DND-41 (cell line): ENCODE data around the gene SLC35C1.
A peak's percentile ranks its signal among the peaks of the same experiment; 100 is the strongest.

ENCODE experiments used
- ATAC-seq: fragments of 200-7000 bp; cut with Tn5 transposase; 3 replicates; pipeline ENCODE4 v1.9.1; 2021; ENCODE audit warnings: low read depth; ENCODE audit not compliant: insufficient read depth
- DNase-seq: peaks from one replicate; pipeline ENCODE4 v3.0.0-alpha.2; 2020
- H2AFZ ChIP-seq: 2 replicates; pipeline ENCODE4 v1.6.0; 2012; ENCODE audit warnings: low read depth, low read length
- H3K27ac ChIP-seq: 2 replicates; pipeline ENCODE4 v1.5.1; 2012; ENCODE audit warnings: low read length, inconsistent platforms
- H3K27me3 ChIP-seq: fragments of 200-600 bp; sonication (generic); 2 replicates; pipeline ENCODE4 v1.6.0; 2012; ENCODE audit warnings: low read length, mild to moderate bottlenecking, inconsistent platforms; ENCODE audit not compliant: insufficient read depth, poor library complexity
- H3K36me3 ChIP-seq: 2 replicates; pipeline ENCODE4 v1.5.1; 2012; ENCODE audit warnings: low read length, inconsistent platforms; ENCODE audit not compliant: insufficient read depth
- H3K4me1 ChIP-seq: 2 replicates; pipeline ENCODE4 v1.5.1; 2012; ENCODE audit warnings: mild to moderate bottlenecking, low read length; ENCODE audit not compliant: insufficient read depth
- H3K4me2 ChIP-seq: 2 replicates; pipeline ENCODE4 v1.6.0; 2012; ENCODE audit warnings: mild to moderate bottlenecking, moderate library complexity, low read length, inconsistent platforms; ENCODE audit not compliant: insufficient read depth
- H3K4me3 ChIP-seq, 2 experiments: fragments of 200-600 bp in 1 of 2; shearing (Covaris generic) in 1 of 2; 2 replicates each; pipeline ENCODE4 v1.5.1; 2012 to 2016; ENCODE audit warnings: inconsistent platforms in 2 of 2, low read length in 2 of 2, mild to moderate bottlenecking in 2 of 2, low read depth in 1 of 2, moderate library complexity in 1 of 2
- H3K79me2 ChIP-seq: 2 replicates; pipeline ENCODE4 v1.6.0; 2012; ENCODE audit warnings: low read length, inconsistent platforms; ENCODE audit not compliant: insufficient read depth
- H3K9ac ChIP-seq: 2 replicates; pipeline ENCODE4 v1.6.0; 2012; ENCODE audit warnings: low read depth, mild to moderate bottlenecking, inconsistent platforms, low read length, moderate library complexity
- H3K9me3 ChIP-seq: 2 replicates; pipeline ENCODE4 v1.5.1; 2012; ENCODE audit warnings: low read length, moderate library complexity, mild to moderate bottlenecking, inconsistent platforms; ENCODE audit not compliant: insufficient read depth, severe bottlenecking
- H4K20me1 ChIP-seq: 2 replicates; pipeline ENCODE4 v1.6.0; 2012; ENCODE audit warnings: low read length; ENCODE audit not compliant: insufficient read depth
- EZH2 ChIP-seq: IDR thresholded peaks from 3 replicates; pipeline ENCODE4 v1.6.1; 2012; ENCODE audit warnings: borderline replicate concordance, low read depth, mild to moderate bottlenecking, moderate library complexity, low read length, inconsistent platforms; ENCODE audit not compliant: severe bottlenecking
- TF ChIP-seq, protein P1 (sequence below): IDR thresholded peaks from 2 replicates; pipeline ENCODE4 v1.5.1; 2012; ENCODE audit warnings: borderline replicate concordance, low read length, moderate library complexity, mild to moderate bottlenecking; ENCODE audit not compliant: poor library complexity, severe bottlenecking; ENCODE audit errors: extremely low read depth

SLC35C1 gene

DNA sequence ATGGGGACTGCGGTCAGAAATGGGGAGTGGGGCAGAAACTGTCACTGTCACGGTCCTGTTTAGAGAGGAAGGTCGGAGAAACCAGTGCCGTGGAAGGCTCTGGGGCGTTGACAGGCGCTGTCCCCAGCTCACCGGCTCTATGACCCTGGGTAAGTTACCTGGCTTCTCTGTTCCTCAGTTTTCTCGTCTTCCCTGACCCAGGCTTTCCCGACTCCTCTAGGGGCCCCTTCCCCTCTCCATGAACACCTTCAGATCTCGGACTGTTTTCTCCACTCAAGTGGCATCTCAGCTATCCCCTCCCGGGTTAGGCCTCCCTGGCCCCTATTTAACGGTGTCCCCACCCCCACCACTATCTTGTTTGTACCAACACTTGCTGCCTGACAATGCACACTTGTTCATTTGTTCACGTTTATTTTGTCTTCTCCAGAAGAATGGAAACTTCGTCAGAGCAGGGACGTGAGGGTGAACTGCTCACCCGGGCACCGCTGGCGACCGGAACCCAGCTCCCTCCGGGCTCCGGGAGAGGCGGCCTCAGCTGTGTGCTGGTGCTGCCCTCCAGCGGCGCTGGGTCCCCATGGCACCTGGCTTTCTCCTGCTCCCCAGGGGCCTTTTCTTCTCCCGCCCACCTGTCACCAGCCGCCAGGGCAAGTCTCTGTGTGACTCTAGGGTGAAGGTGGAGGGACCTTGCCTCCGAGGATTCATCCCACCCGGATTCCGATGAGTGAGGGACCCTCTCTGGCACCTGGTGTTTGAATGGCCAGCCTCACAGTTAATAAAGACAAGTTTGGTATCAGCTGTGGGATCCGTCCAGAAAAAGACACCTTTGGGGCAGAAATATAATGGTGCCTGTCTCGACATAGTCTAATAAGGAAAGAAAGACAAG is 33.1 kb upstream of the SLC35C1 start:
- TF ChIP-seq, protein P1, sequence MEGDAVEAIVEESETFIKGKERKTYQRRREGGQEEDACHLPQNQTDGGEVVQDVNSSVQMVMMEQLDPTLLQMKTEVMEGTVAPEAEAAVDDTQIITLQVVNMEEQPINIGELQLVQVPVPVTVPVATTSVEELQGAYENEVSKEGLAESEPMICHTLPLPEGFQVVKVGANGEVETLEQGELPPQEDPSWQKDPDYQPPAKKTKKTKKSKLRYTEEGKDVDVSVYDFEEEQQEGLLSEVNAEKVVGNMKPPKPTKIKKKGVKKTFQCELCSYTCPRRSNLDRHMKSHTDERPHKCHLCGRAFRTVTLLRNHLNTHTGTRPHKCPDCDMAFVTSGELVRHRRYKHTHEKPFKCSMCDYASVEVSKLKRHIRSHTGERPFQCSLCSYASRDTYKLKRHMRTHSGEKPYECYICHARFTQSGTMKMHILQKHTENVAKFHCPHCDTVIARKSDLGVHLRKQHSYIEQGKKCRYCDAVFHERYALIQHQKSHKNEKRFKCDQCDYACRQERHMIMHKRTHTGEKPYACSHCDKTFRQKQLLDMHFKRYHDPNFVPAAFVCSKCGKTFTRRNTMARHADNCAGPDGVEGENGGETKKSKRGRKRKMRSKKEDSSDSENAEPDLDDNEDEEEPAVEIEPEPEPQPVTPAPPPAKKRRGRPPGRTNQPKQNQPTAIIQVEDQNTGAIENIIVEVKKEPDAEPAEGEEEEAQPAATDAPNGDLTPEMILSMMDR = peak; percentile 97
- TF ChIP-seq EZH2 = no peak
- Histone ChIP-seq H3K27me3 (no peaks in the 10 kb centered on the region), H3K9ac (peak overlapping the region; percentile 51), H3K4me2 (peak overlapping the region; percentile 99), H3K4me3 (peak overlapping the region; percentile 37 to 71), H3K27ac (peak overlapping the region; percentile 35), H3K9me3 (no peaks in the 10 kb centered on the region), H3K36me3 (no peaks in the 10 kb centered on the region), H4K20me1 (no peaks in the 10 kb centered on the region), H3K4me1 (peaks cover 23% of the 10 kb centered on the region), H2AFZ (peak overlapping the region; percentile 87), H3K79me2 (no peaks in the 10 kb centered on the region)
- peak; percentile 93 for ATAC-seq
- DNase-seq = peak; percentile 89

- Histone ChIP-seq H3K27me3 (no peaks in the 10 kb centered on the region), H3K4me3 (peak overlapping the region in 1 of 2 experiments; percentile 71; a peak in 1 of 4 replicates), H2AFZ (no peak overlapping the region), H3K27ac (no peak overlapping the region), H3K4me2 (peak overlapping the region; percentile 99), H3K4me1 (peaks cover 23% of the 10 kb centered on the region), H3K36me3 (no peaks in the 10 kb centered on the region), H3K79me2 (no peaks in the 10 kb centered on the region), H4K20me1 (no peaks in the 10 kb centered on the region), H3K9ac (no peak overlapping the region; the same call in 1 of the 2 replicates), H3K9me3 (no peaks in the 10 kb centered on the region)
- ATAC-seq (no peak), DNase-seq (no peak)
- TF ChIP-seq, protein P1 = no peak
- TF ChIP-seq EZH2 = no peak
Measured at GRCh38 chr11:45772449-45772774, 32.5 kb upstream of the SLC35C1 start.

GRCh38 chr11:45772986-45773785 is 31.8 kb upstream of the SLC35C1 start:
- no peaks in the 10 kb centered on the region for H3K27me3 ChIP-seq
- H3K27ac ChIP-seq = no peak overlapping the region
- H2AFZ ChIP-seq = no peak overlapping the region
- ATAC-seq = no peak
- no peak for DNase-seq
- H3K4me3 ChIP-seq = no peak overlapping the region
- H3K36me3 ChIP-seq = no peaks in the 10 kb centered on the region
- no peaks in the 10 kb centered on the region for H3K79me2 ChIP-seq
- no peaks in the 10 kb centered on the region for H3K9me3 ChIP-seq
- H3K4me1 ChIP-seq = peaks cover 23% of the 10 kb centered on the region
- H4K20me1 ChIP-seq = no peaks in the 10 kb centered on the region
- TF ChIP-seq EZH2 = no peak
- TF ChIP-seq, protein P1 = no peak
- no peak overlapping the region for H3K9ac ChIP-seq
- no peak overlapping the region for H3K4me2 ChIP-seq
